ENCODE measurements around the gene LDLRAP1.

Gene LDLRAP1

GRCh38 chr1:25616095-25616986 is 72.9 kb downstream of the LDLRAP1 start, which contains the start of gene MAN1C1:
Gene MAN1C1 (plus strand): TSS chr1:25616791. CDS start chr1:25617798, 1,007 bp downstream.
- DNase-seq (ENCODE audit: low read depth in 1 of 2, low spot score in 1 of 2) = peak; percentile 57 to 73
- TF ChIP-seq GABPA (IDR thresholded peaks at IDR 0.05; ENCODE audit: low read depth) (no peak), POLR2AphosphoS5 (IDR thresholded peaks at IDR 0.05; ENCODE audit: low read depth) (no peak), REST (IDR thresholded peaks at IDR 0.05; ENCODE audit: insufficient replicate concordance, low read depth) (no peak), SPI1 (IDR thresholded peaks at IDR 0.05; ENCODE audit: borderline replicate concordance, low read depth) (no peak), CTCF (IDR thresholded peaks at IDR 0.05; ENCODE audit: insufficient read depth, low read length) (no peak)
- Histone ChIP-seq H3K4me3 (replicated peaks; ENCODE audit: insufficient read depth, low read length) (peak within 1 kb of the TSS; percentile 72), H3K27me3 (ENCODE audit: insufficient read depth, poor library complexity, severe bottlenecking) (no peaks in the 10 kb centered on the region), H3K27ac (replicated peaks) (0 out of 2 replicates have a peak within 1 kb of the TSS, but pooled peaks have one; percentile 9)

- TF ChIP-seq SPI1 (IDR thresholded peaks at IDR 0.05; ENCODE audit: borderline replicate concordance, low read depth) (no peak), POLR2AphosphoS5 (IDR thresholded peaks at IDR 0.05; ENCODE audit: low read depth) (no peak), CTCF (IDR thresholded peaks at IDR 0.05; ENCODE audit: insufficient read depth, low read length) (no peak)
- no peak for DNase-seq (ENCODE audit: low read depth in 1 of 2, low spot score in 1 of 2)
- H3K4me3 ChIP-seq (replicated peaks; ENCODE audit: insufficient read depth, low read length) = peak overlapping the region; percentile 72
- no peaks in the 10 kb centered on the region for H3K27me3 ChIP-seq (ENCODE audit: insufficient read depth, poor library complexity, severe bottlenecking)
- H3K27ac ChIP-seq (replicated peaks) = no peak overlapping the region
Observed at GRCh38 chr1:25616987-25617624, 73.7 kb downstream of the LDLRAP1 start.

GRCh38 chr1:25617625-25618432 is 74.4 kb downstream of the LDLRAP1 start:
- TF ChIP-seq CTCF (IDR thresholded peaks at IDR 0.05; ENCODE audit: insufficient read depth, low read length) (no peak), SPI1 (IDR thresholded peaks at IDR 0.05; ENCODE audit: borderline replicate concordance, low read depth) (peak; percentile 62)
- Histone ChIP-seq H3K4me3 (replicated peaks; ENCODE audit: insufficient read depth, low read length) (peak overlapping the region; percentile 72), H3K27ac (replicated peaks) (0 out of 2 replicates have a peak overlapping the region, but pooled peaks have one; percentile 9), H3K27me3 (ENCODE audit: insufficient read depth, poor library complexity, severe bottlenecking) (no peaks in the 10 kb centered on the region)
- DNase-seq (ENCODE audit: low read depth in 1 of 2, low spot score in 1 of 2) = peak in 1 of 2 experiments; percentile 52

GRCh38 chr1:25618433-25618808 is 75.0 kb downstream of the LDLRAP1 start:
- Histone ChIP-seq H3K27me3 (ENCODE audit: insufficient read depth, poor library complexity, severe bottlenecking) (no peaks in the 10 kb centered on the region), H3K4me3 (replicated peaks; ENCODE audit: insufficient read depth, low read length) (no peak overlapping the region; the same call in 1 of the 2 replicates), H3K27ac (replicated peaks) (no peak overlapping the region)
- no peak for DNase-seq (ENCODE audit: low read depth in 1 of 2, low spot score in 1 of 2)
- no peak for TF ChIP-seq REST (IDR thresholded peaks at IDR 0.05; ENCODE audit: insufficient replicate concordance, low read depth)
- no peak for TF ChIP-seq SPI1 (IDR thresholded peaks at IDR 0.05; ENCODE audit: borderline replicate concordance, low read depth)
- TF ChIP-seq CTCF (IDR thresholded peaks at IDR 0.05; ENCODE audit: insufficient read depth, low read length) = no peak
- no peak for TF ChIP-seq POLR2AphosphoS5 (IDR thresholded peaks at IDR 0.05; ENCODE audit: low read depth)
- TF ChIP-seq GABPA (IDR thresholded peaks at IDR 0.05; ENCODE audit: low read depth) = no peak

Data from HL-60 (cell line).